SIG-M5 treated with dmso at 0.1 percent for 504 hours (cell line): ENCODE data around the gene CMIP.

Source experiments
- DNase-seq: peaks from one replicate; lab custom pipeline; 2025; ENCODE audit not compliant: unreplicated experiment; lab: John Stamatoyannopoulos, UW

CMIP gene

DNA sequence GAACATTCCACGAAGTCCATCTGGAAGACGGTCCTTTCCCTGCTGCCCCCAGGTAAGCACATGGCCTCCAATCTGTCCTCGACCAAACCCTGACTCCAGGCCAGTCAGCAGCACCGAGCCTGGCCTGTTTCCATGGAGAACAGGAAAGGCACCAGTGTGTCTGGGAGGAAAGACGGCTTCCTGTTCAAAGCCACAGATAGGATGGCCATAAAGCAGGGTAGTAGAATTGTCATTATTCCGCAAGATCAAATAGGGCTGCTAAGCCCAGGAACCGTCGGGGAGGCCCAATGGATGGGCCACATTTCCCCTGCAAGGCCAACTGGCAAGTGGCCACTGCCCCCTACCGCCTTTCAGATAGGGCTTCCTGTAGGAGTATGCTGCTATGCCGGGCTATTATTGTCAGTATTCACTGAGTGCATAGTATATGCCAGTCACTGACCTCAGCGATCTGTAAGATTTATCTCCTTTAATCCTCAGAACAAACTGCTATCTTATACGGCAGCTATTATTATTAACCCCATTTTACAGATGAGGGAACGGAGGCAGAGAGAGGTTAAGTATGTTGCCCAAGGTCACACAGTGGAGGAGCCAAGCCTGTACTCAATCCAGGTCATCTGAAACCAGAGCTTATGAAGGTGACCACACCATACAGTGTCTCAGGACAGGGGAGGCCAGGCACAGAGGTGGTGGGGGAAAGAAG, 311.5 kb downstream of the CMIP start:
- DNase-seq: no peak

DNA sequence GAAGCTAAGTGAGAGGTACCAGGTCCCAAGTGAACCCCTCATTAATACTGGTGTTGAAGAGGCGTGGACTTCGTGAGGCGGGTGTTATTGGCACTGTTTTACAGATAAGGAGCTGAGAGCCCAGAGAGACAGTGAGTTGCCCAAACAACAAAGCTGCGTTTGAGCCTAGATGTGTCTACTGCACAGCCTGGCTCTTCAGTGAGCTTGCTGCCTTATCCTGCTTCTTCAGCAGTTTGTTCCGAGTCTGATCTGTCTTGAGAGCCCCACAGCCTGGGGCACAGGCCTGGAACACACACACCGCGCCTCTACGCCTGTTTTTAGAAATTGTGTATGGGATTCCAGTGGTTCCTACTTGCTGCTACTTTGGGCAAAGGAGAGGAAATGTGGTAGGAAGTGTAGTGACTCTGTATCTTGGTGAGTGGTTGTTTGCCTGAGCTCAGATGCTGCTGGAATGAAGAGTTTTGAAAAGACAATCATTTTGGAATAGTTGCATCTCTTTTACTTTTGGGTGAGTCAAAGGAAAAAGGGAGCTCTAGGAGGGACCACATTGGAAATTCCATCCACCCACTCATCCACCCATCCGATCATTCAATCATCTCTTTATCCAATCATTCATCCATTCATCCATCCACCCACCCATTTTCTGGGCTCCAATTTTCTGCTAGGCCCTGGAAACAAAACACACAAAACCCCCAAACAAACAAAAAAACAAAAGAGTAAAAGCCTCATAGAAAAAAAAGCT, 312.2 kb downstream of the CMIP start:
- DNase-seq: no peak

DNA sequence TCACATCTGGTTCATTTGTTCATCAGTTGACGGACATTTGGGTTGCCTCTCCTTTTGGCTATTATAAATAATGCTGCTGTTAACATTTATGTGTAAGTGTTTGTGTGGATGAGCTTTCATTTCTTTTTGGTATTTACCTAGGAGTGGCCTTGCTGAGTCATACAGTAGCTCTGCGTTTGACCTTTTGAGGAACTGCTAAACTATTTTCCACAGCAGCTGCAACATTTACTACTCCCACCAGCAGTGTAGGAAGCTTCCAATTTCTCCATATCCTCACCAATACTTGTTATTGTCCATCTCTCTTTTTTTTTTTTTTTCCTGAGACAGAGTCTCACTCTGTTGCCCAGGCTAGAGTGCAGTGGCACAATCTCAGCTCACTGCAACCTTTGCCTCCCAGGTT, 313.8 kb downstream of the CMIP start:
- peak; percentile 71 for DNase-seq
